Medulla oblongata (tissue), 1 donor: ENCODE measurements around the gene FXYD3.
A peak's percentile ranks its signal among the peaks of the same experiment; 100 is the strongest.

Source experiments
- DNase-seq: peaks from one replicate; pipeline ENCODE4 v3.0.0-alpha.2; 2015; ENCODE audit errors: extremely low spot score

The FXYD3 gene

GRCh38 chr19:35115177-35115951, at the start of gene FXYD3:
TSS of gene FXYD3 (plus strand) at chr19:35115823. CDS start at chr19:35119377, 3,554 bp downstream.
- peak; percentile 95 for DNase-seq

- DNase-seq, result no peak
Observed at GRCh38 chr19:35066121-35066520, 49.5 kb upstream of the FXYD3 start.

- peak; percentile 93 for DNase-seq
Observed at GRCh38 chr19:35066691-35067563, 48.7 kb upstream of the FXYD3 start.

GRCh38 chr19:35068941-35069634, 46.5 kb upstream of the FXYD3 start:
- DNase-seq, result no peak

GRCh38 chr19:35069696-35070095, 45.9 kb upstream of the FXYD3 start:
- DNase-seq, result no peak

- DNase-seq, result no peak
Observed at GRCh38 chr19:35070471-35070870, 45.2 kb upstream of the FXYD3 start.

GRCh38 chr19:35073516-35073915, 42.1 kb upstream of the FXYD3 start:
- DNase-seq, result no peak

- no peak for DNase-seq
Observed at GRCh38 chr19:35073941-35074340, 41.7 kb upstream of the FXYD3 start.

- DNase-seq, result no peak
Observed at GRCh38 chr19:35074426-35075201, 41.0 kb upstream of the FXYD3 start.

- no peak for DNase-seq
Observed at GRCh38 chr19:35075202-35076025, 40.2 kb upstream of the FXYD3 start.

GRCh38 chr19:35076026-35076370, 39.6 kb upstream of the FXYD3 start:
- DNase-seq, result no peak

GRCh38 chr19:35076657-35077056, 39.0 kb upstream of the FXYD3 start:
- no peak for DNase-seq

GRCh38 chr19:35077411-35078223, 38.0 kb upstream of the FXYD3 start:
- DNase-seq, result no peak

GRCh38 chr19:35079826-35080225, 35.8 kb upstream of the FXYD3 start:
- DNase-seq, result no peak

- no peak for DNase-seq
Observed at GRCh38 chr19:35080613-35081170, 34.9 kb upstream of the FXYD3 start.

GRCh38 chr19:35081201-35081600, 34.4 kb upstream of the FXYD3 start:
- no peak for DNase-seq

GRCh38 chr19:35083691-35084508, 31.7 kb upstream of the FXYD3 start:
- no peak for DNase-seq

GRCh38 chr19:35084509-35084762, 31.2 kb upstream of the FXYD3 start:
- no peak for DNase-seq

GRCh38 chr19:35085947-35086346, 29.7 kb upstream of the FXYD3 start:
- no peak for DNase-seq
